HEK293T (cell line): Measurements from ENCODE around the gene NUDT14.

Experiments used
- CTCF ChIA-PET: fragments of 350-600 bp; formaldehyde crosslinking; extraction: SDS; loops from one replicate; lab custom pipeline; 2021; ENCODE audit warnings: antibody characterized with exemption, inconsistent platforms; lab: Yijun Ruan, JAX
- POLR2A ChIA-PET: fragments of 350-600 bp; formaldehyde crosslinking; extraction: SDS; loops from one replicate; lab custom pipeline; 2020; ENCODE audit warnings: antibody characterized with exemption, inconsistent platforms; lab: Yijun Ruan, JAX
- DNase-seq: peaks from one replicate; pipeline ENCODE4 v3.0.0; 2012; ENCODE audit warnings: mixed read lengths; ENCODE audit errors: extremely low spot score
- ARNT ChIP-seq: fragments of 450-650 bp; IDR thresholded peaks from 2 replicates; pipeline ENCODE4 v1.6.1; 2017; ENCODE audit warnings: mild to moderate bottlenecking
- BHLHE40 ChIP-seq: fragments of 450-650 bp; IDR thresholded peaks from 2 replicates; pipeline ENCODE4 v1.6.1; 2016; ENCODE audit warnings: mild to moderate bottlenecking, moderate library complexity, borderline replicate concordance
- CTBP1 ChIP-seq: fragments of 450-650 bp; IDR thresholded peaks from 2 replicates; pipeline ENCODE4 v1.6.1; 2016; ENCODE audit warnings: borderline replicate concordance
- ELF4 ChIP-seq: fragments of 450-650 bp; IDR thresholded peaks from 2 replicates; pipeline ENCODE4 v1.6.1; 2017; ENCODE audit warnings: antibody characterized with exemption
- FOXA1 ChIP-seq: fragments of 450-650 bp; IDR thresholded peaks from 2 replicates; pipeline ENCODE4 v1.6.1; 2016; ENCODE audit warnings: mild to moderate bottlenecking
- FOXK2 ChIP-seq: fragments of 450-650 bp; IDR thresholded peaks from 2 replicates; pipeline ENCODE4 v1.6.1; 2016; ENCODE audit warnings: mild to moderate bottlenecking
- FOXM1 ChIP-seq: fragments of 450-650 bp; IDR thresholded peaks from 2 replicates; pipeline ENCODE4 v1.6.1; 2017; ENCODE audit warnings: mild to moderate bottlenecking, borderline replicate concordance
- HDGF ChIP-seq: fragments of 450-650 bp; IDR thresholded peaks from 2 replicates; pipeline ENCODE4 v1.6.1; 2017; ENCODE audit warnings: antibody characterized with exemption, borderline replicate concordance
- L3MBTL2 ChIP-seq: fragments of 450-650 bp; conservative IDR thresholded peaks from 2 replicates; pipeline ENCODE4 v1.6.1; 2016; ENCODE audit warnings: mild to moderate bottlenecking
- LEF1 ChIP-seq: fragments of 450-650 bp; IDR thresholded peaks from 2 replicates; pipeline ENCODE4 v1.6.1; 2017; ENCODE audit warnings: mild to moderate bottlenecking, borderline replicate concordance
- NFRKB ChIP-seq: fragments of 450-650 bp; IDR thresholded peaks from 2 replicates; pipeline ENCODE4 v1.6.1; 2016; ENCODE audit warnings: mild to moderate bottlenecking, moderate library complexity
- SP1 ChIP-seq: fragments of 450-650 bp; IDR thresholded peaks from 2 replicates; pipeline ENCODE4 v1.6.1; 2017
- SUZ12 ChIP-seq: fragments of 450-650 bp; IDR thresholded peaks from 2 replicates; pipeline ENCODE4 v1.6.1; 2016; ENCODE audit warnings: mild to moderate bottlenecking
- TARDBP ChIP-seq: fragments of 450-650 bp; IDR thresholded peaks from 2 replicates; pipeline ENCODE4 v1.6.1; 2016
- ZNF384 ChIP-seq: fragments of 450-650 bp; IDR thresholded peaks from 2 replicates; pipeline ENCODE4 v1.6.1; 2016
- TF ChIP-seq, protein P1 (sequence below): fragments of 450-650 bp; IDR thresholded peaks from 2 replicates; pipeline ENCODE4 v1.6.1; 2016

NUDT14 gene

GRCh38 chr14:105206873-105207272 is 25.8 kb upstream of the NUDT14 start:
- ChIA-PET CTCF (interaction anchor here (0.8 kb wide), 2 partner anchors 13 to 53 kb away, joined by 3 to 5 read pairs; no protein-coding TSS in a partner anchor), POLR2A (no interaction called here)
- TF ChIP-seq SUZ12 (no peak), TARDBP (no peak)
- no peak for DNase-seq

DNA sequence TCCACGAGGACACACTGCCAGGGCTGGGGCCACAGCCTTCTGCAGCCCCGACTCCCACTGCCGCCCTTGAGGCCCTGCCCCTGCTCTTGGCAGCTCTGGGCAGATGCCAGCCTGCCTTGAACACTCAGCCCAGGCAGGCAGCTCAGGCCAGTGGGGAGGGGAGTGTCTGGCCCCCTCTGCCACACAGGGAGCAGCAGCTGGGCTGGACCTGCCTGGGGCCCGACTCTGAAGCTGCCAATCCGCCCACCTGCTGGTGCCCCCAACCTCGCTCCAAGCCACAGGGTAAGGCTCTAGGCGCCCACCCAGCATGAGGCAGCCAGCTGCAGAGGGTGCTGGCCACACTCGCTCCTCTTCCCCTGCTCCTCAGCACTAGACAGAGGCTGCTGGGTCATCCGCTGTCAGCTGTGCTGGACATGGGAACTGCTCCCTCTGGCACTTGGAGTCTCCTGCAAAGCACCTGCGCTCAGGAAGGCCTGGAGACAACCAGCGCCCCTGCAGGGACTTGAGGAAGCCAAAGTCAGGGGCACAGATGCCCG is 24.6 kb upstream of the NUDT14 start:
- POLR2A ChIA-PET = no interaction called here
- DNase-seq = no peak

DNA sequence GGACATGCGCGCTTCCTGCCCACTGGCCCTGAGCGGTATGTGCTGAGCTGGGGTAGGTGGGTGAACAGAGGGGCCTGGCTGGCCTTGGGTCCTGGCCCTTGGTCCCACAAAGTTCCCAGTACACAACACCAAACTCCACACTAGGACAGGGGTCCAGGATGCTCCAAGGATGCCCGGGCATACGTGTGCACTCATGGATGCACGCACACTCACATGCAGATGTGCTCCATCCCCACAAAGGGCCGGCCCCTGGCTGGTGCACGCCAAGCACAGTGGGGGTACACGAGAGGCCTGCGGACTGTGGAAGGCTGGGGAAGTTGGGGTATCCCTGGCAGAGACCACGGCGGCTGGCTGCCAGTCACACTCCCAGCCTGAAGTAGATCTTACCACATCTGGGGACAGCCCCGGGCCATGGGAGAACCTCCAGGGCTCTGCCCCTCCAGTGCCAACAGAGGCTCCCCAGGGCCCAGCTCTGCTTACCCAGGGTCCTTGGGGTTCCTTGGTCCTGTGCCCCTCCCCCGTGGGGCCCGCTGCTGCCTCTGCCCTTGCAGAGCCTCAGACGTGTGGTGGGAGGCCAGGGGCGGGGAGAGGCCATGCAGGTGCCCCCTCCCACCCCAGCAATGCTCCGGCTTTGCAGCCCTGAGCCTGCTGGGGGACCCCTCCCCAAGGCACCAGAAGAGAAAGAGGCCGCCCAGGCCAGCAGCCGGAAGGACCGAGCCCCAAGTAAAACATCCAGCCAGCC is 24.0 kb upstream of the NUDT14 start:
- TF ChIP-seq FOXM1 (no peak), ARNT (no peak), SUZ12 (no peak), HDGF (no peak), TARDBP (no peak), ELF4 (no peak), SP1 (no peak), LEF1 (no peak), FOXA1 (no peak), CTBP1 (no peak), NFRKB (no peak)
- ChIA-PET POLR2A (interaction anchor here (1.1 kb wide), 1 partner anchor 9 kb away, joined by 3 read pairs; no protein-coding TSS in a partner anchor), CTCF (no interaction called here)
- no peak for DNase-seq

More for the DNA sequence above, 24.6 kb upstream of the NUDT14 start:
- CTCF ChIA-PET = no interaction called here
- no peak for TF ChIP-seq ZNF384
- TF ChIP-seq HDGF = no peak
- TF ChIP-seq ELF4 = no peak
- no peak for TF ChIP-seq NFRKB
- TF ChIP-seq, protein P1, sequence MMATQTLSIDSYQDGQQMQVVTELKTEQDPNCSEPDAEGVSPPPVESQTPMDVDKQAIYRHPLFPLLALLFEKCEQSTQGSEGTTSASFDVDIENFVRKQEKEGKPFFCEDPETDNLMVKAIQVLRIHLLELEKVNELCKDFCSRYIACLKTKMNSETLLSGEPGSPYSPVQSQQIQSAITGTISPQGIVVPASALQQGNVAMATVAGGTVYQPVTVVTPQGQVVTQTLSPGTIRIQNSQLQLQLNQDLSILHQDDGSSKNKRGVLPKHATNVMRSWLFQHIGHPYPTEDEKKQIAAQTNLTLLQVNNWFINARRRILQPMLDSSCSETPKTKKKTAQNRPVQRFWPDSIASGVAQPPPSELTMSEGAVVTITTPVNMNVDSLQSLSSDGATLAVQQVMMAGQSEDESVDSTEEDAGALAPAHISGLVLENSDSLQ = no peak
- TF ChIP-seq CTBP1 = no peak
- TF ChIP-seq TARDBP = no peak
- TF ChIP-seq BHLHE40 = no peak
- no peak for TF ChIP-seq ARNT
- TF ChIP-seq FOXM1 = no peak
- no peak for TF ChIP-seq FOXK2
- no peak for TF ChIP-seq FOXA1
- no peak for TF ChIP-seq L3MBTL2

- DNase-seq = no peak
- POLR2A ChIA-PET = interaction anchor here (1.1 kb wide), 1 partner anchor 10 kb away, joined by 3 read pairs; no protein-coding TSS in a partner anchor
- no peak for TF ChIP-seq FOXM1
- TF ChIP-seq TARDBP = no peak
- no peak for TF ChIP-seq LEF1
- no peak for TF ChIP-seq ELF4
- no peak for TF ChIP-seq L3MBTL2
- TF ChIP-seq SP1 = no peak
- no peak for TF ChIP-seq BHLHE40
- TF ChIP-seq, protein P1 = no peak
- no peak for TF ChIP-seq FOXK2
- no peak for TF ChIP-seq FOXA1
- no peak for TF ChIP-seq NFRKB
- TF ChIP-seq ARNT = no peak
- no peak for TF ChIP-seq SUZ12
- TF ChIP-seq ZNF384 = no peak
- no peak for TF ChIP-seq CTBP1
- TF ChIP-seq HDGF = no peak
- CTCF ChIA-PET = interaction anchor here (0.9 to 1.3 kb wide), 2 partner anchors 10 to 148 kb away, joined by 3 to 6 read pairs; no protein-coding TSS in a partner anchor
Measured at GRCh38 chr14:105204206-105204930, 23.3 kb upstream of the NUDT14 start.

- TF ChIP-seq L3MBTL2 = no peak
- TF ChIP-seq LEF1 = no peak
- TF ChIP-seq, protein P1 = no peak
- TF ChIP-seq HDGF = no peak
- TF ChIP-seq ARNT = no peak
- TF ChIP-seq NFRKB = no peak
- no peak for TF ChIP-seq TARDBP
- no peak for TF ChIP-seq CTBP1
- TF ChIP-seq SP1 = no peak
- no peak for TF ChIP-seq FOXA1
- no peak for TF ChIP-seq BHLHE40
- TF ChIP-seq FOXM1 = no peak
- no peak for TF ChIP-seq SUZ12
- no peak for TF ChIP-seq ZNF384
- no peak for TF ChIP-seq FOXK2
- no peak for TF ChIP-seq ELF4
- ChIA-PET CTCF (interaction anchor here (0.7 to 1.3 kb wide), 3 partner anchors 10 to 148 kb away, joined by 3 to 6 read pairs (median 5); no protein-coding TSS in a partner anchor), POLR2A (no interaction called here)
- no peak for DNase-seq
Measured at GRCh38 chr14:105203701-105204100, 22.6 kb upstream of the NUDT14 start.
